ENCODE measurements around the gene NEURL3. TPM values are rescaled to one million over a fixed set of nuclear protein-coding genes. Genes with fewer than 3 reads are reported as not detected.

NEURL3 gene
- total and polyA plus RNA-seq, 10 donors = 0.32 to 1.2 (median 0.64) TPM; not detected in 2

DNA sequence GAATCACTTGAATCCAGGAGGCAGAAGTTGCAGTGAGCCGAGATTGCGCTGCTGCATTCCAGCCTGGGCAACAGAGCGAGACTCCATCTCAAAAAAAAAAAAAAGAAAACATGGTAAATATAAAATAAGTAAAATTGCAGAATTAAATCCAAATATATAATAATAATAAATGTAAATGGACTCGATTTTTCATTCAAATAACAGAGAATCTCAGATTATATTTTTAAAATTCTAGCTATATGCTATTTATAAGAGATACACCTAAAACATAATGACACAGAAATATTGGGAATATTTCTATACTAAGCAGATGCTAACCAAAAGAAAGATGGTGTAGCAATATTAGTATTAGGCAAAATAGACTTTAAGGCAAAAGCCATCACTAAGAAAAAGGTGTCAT is 15.1 kb upstream of the NEURL3 start:
- Histone ChIP-seq H3K4me3 (no peak overlapping the region), H3K27ac (no peak overlapping the region), H3K9me3 (peaks cover 0 to 14% (median 13%) of the 10 kb centered on the region in 8 donors), H3K4me1 (peaks cover 0 to 25% (median 13%) of the 10 kb centered on the region in 6 donors), H3K27me3 (replicated peaks in 1 of 7) (no peaks in the 10 kb centered on the region), H3K36me3 (no peaks in the 10 kb centered on the region)
- DNase-seq = no peak
- intact Hi-C loops (cut with DNase I; ENCODE audit: low total_unique reads) = no loop called here
- 85 to 93% (median 90%) methylated on average over 4 of the region's 4 CpGs for WGBS, 5 donors
- no peak for TF ChIP-seq POLR2AphosphoS5 (IDR thresholded peaks at IDR 0.05)
- TF ChIP-seq, protein P1, sequence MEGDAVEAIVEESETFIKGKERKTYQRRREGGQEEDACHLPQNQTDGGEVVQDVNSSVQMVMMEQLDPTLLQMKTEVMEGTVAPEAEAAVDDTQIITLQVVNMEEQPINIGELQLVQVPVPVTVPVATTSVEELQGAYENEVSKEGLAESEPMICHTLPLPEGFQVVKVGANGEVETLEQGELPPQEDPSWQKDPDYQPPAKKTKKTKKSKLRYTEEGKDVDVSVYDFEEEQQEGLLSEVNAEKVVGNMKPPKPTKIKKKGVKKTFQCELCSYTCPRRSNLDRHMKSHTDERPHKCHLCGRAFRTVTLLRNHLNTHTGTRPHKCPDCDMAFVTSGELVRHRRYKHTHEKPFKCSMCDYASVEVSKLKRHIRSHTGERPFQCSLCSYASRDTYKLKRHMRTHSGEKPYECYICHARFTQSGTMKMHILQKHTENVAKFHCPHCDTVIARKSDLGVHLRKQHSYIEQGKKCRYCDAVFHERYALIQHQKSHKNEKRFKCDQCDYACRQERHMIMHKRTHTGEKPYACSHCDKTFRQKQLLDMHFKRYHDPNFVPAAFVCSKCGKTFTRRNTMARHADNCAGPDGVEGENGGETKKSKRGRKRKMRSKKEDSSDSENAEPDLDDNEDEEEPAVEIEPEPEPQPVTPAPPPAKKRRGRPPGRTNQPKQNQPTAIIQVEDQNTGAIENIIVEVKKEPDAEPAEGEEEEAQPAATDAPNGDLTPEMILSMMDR (IDR thresholded peaks at IDR 0.05 in 8 of 11, conservative IDR thresholded peaks at IDR 0.05 in 3 of 11) = no peak

DNA sequence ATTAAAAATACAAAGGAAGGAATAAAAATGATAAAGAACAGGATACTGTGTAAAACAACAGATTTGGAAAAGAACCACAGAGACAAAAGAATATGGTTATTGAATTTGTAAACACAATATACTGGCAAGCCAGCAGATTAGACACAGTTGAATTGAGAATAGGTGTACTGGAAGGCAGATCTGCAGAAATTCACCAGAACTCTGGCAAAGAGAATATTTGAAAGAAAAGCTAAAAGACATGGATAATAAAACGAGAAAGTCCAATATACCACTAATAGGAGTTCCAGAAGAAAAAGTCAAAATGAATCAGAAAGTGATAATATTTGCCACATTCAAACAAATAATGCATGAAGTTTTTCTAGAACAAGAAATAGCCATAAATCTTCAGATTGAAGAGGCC is 11.9 kb upstream of the NEURL3 start:
- Histone ChIP-seq H3K4me1 (no peaks in the 10 kb centered on the region), H3K9me3 (peaks cover 0 to 14% (median 13%) of the 10 kb centered on the region in 8 donors), H3K27me3 (replicated peaks in 1 of 7) (no peaks in the 10 kb centered on the region), H3K36me3 (no peaks in the 10 kb centered on the region), H3K27ac (no peak overlapping the region), H3K4me3 (no peak overlapping the region)
- intact Hi-C loops (cut with DNase I; ENCODE audit: low total_unique reads) = loop anchor here (10.0 kb wide), 1 partner anchor 212 kb away; the partner anchor contains the start of gene SNRNP200
- no peak for DNase-seq
- TF ChIP-seq, protein P1 (IDR thresholded peaks at IDR 0.05 in 8 of 11, conservative IDR thresholded peaks at IDR 0.05 in 3 of 11) = no peak
- TF ChIP-seq POLR2AphosphoS5 (IDR thresholded peaks at IDR 0.05) (no peak), POLR2A (IDR thresholded peaks at IDR 0.05) (no peak)
- 87 to 94% (median 89%) methylated on average over 1 of the region's 1 CpG for WGBS, 5 donors

DNA sequence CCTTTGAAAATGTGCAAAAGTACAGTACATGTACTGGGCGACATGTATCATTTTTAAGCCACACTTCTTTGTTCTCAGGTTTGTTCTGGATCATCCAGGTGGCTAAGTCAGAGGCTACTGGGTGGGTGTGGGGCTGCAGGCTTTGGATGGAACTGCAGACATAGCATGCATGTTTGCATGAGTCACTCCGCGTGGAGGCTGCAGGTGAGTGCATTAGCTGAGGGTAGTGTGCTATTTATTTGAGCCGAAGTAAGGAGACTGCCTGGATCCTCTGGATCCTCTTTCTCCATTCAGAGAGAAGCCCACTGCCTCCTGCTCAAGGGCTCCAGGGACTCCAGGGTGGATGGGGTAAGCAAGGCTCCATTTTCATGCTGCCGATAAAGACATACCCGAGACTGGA is 9.4 kb upstream of the NEURL3 start:
- TF ChIP-seq POLR2A (IDR thresholded peaks at IDR 0.05) = no peak
- TF ChIP-seq POLR2AphosphoS5 (IDR thresholded peaks at IDR 0.05) = no peak
- TF ChIP-seq, protein P1 (IDR thresholded peaks at IDR 0.05 in 8 of 11, conservative IDR thresholded peaks at IDR 0.05 in 3 of 11) = no peak
- Histone ChIP-seq H3K4me1 (peaks cover 0 to 5% (median 1%) of the 10 kb centered on the region in 6 donors), H3K27me3 (replicated peaks in 1 of 7) (peaks cover 0 to 13% (median 0%) of the 10 kb centered on the region in 7 donors), H3K9me3 (peaks cover 0 to 14% (median 13%) of the 10 kb centered on the region in 8 donors), H3K27ac (no peak overlapping the region), H3K4me3 (no peak overlapping the region), H3K36me3 (no peaks in the 10 kb centered on the region)
- 89 to 97% (median 92%) methylated on average over 6 of the region's 6 CpGs for WGBS, 5 donors
- no peak for DNase-seq
- intact Hi-C loops (cut with DNase I; ENCODE audit: low total_unique reads) = loop anchor here (10.0 kb wide), 1 partner anchor 210 kb away; the partner anchor contains the start of gene SNRNP200

DNA sequence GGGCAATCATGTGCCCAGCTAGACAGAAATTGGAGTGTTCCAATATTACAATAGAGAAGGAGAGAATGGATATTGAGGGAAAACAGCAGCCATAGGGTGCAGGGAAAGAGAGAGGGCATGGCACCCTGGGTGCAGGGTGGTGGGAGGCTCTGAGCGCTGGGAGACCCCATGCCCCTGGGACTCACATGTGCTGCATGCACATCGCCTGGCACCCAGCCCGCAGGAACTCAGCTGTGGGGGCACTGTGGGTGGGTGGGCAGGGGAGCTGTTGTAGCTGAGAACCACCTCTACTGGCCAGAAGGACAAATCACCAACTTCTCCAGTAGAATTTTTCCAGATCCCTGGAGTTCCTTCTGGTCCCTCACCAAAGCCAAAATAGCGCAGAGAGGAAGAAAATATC is 7.2 kb upstream of the NEURL3 start:
- Histone ChIP-seq H3K4me3 (no peak overlapping the region), H3K27ac (no peak overlapping the region), H3K4me1 (peaks cover 7 to 27% (median 22%) of the 10 kb centered on the region in 6 donors), H3K27me3 (replicated peaks in 1 of 7) (peaks cover 0 to 22% (median 0%) of the 10 kb centered on the region in 7 donors), H3K36me3 (no peaks in the 10 kb centered on the region), H3K9me3 (peaks cover 0 to 11% (median 10%) of the 10 kb centered on the region in 8 donors)
- WGBS, 5 donors = 90 to 94% (median 93%) methylated on average over 4 of the region's 4 CpGs
- no peak for DNase-seq
- TF ChIP-seq POLR2AphosphoS5 (IDR thresholded peaks at IDR 0.05) (no peak), POLR2A (IDR thresholded peaks at IDR 0.05) (no peak)
- TF ChIP-seq, protein P1 (IDR thresholded peaks at IDR 0.05 in 8 of 11, conservative IDR thresholded peaks at IDR 0.05 in 3 of 11) = no peak
- intact Hi-C loops (cut with DNase I; ENCODE audit: low total_unique reads) = loop anchor here (10.0 kb wide), 1 partner anchor 208 kb away; the partner anchor contains the start of gene SNRNP200
